Measurements from ENCODE around the gene CHST10.
A peak's percentile ranks its signal among the peaks of the same experiment; 100 is the strongest.
"Not testable (repeated sequence)": the region's sequence is repeated elsewhere in the genome, so short reads cannot be mapped to it uniquely, and the experiment has no call there.

The CHST10 gene

DNA sequence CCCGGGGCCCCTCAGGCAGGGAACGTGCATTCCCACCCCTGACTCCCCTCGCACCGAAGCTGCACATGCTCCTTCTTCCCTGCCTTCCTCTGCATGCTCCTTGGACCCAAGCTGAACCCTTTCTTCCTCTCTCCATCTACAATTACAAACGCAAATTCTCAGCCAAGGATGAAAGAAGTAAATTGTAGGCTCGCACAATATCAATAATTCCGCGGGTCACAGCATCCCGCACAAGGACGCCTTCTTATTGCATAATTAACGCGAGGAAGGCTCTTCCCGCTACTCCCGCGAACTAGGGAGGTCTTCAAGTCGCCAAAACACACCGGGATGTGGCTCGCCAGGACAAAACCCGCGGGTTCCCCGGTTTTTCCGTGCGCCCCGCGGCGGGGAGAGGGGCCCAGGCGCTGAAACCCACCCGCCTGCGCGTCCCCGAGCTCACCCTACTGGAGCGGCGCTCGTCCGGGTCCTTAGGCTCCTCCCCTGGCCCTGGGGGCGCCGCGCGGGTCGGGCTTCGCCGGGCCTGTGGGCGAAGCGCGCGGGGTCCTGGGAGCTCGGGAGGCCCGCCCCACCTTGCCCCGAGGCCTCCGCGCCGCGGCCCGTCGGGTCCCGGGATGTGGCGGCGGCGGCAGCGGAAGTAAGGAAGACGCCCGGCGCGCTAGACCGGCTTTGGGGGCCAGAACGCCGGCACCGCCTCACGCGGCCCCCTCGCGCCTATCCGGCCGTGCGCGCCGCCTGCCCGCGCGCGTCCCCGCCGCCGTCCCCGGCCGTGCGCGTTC is at the start of gene CHST10:
TSS of gene CHST10 (minus strand) at position 734 of the 776 bp plus-strand sequence. CDS start 10,993 bp downstream, outside the sequence.
- Histone ChIP-seq H3K4me1 (ENCODE audit: control insufficient read depth, insufficient read depth, low read length) (peaks cover 5% of the 10 kb centered on the region), H3K36me3 (ENCODE audit: control insufficient read depth, insufficient read depth, low read length) (no peaks in the 10 kb centered on the region), H3K27ac (ENCODE audit: low read depth, low read length) (peak within 1 kb of the TSS; percentile 57), H3K9ac (ENCODE audit: low read length) (peak within 1 kb of the TSS; percentile 25), H3K4me3 (ENCODE audit: low read length) (peak within 1 kb of the TSS; percentile 70), H3K27me3 (ENCODE audit: control insufficient read depth, insufficient read depth, low read length) (peaks cover 2% of the 10 kb centered on the region)

GRCh38 chr2:100460904-100461530 is 43.5 kb upstream of the CHST10 start:
- H3K27ac ChIP-seq (ENCODE audit: low read depth, low read length), result no peak overlapping the region
- H3K27me3 ChIP-seq (ENCODE audit: control insufficient read depth, insufficient read depth, low read length), result no peaks in the 10 kb centered on the region
- no peak overlapping the region for H3K4me3 ChIP-seq (ENCODE audit: low read length)
- H3K36me3 ChIP-seq (ENCODE audit: control insufficient read depth, insufficient read depth, low read length), result no peaks in the 10 kb centered on the region
- no peaks in the 10 kb centered on the region for H3K4me1 ChIP-seq (ENCODE audit: control insufficient read depth, insufficient read depth, low read length)
- no peak overlapping the region for H3K9ac ChIP-seq (ENCODE audit: low read length)

DNA sequence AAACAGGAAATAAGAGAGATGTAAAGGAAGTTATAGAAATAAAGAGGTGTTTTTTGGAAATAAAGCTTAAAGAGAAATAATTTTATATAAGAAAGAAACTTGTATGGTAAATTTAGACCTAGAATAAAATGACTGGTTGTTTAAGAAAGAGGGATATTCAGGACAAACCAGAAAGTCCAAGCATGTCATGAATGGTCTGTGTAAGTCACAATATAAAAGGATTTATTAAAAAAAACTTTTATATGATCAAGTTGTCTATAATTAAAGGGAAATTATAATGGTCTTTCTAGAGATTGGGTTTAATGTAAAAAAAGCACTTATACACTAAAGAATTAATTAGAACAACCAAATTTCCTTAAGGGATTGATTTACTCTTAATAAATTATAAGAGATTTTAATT is 38.9 kb upstream of the CHST10 start:
- not testable (repeated sequence) for H3K27ac ChIP-seq (ENCODE audit: low read depth, low read length); H3K9ac ChIP-seq (ENCODE audit: low read length); H3K27me3 ChIP-seq (ENCODE audit: control insufficient read depth, insufficient read depth, low read length); H3K4me1 ChIP-seq (ENCODE audit: control insufficient read depth, insufficient read depth, low read length); H3K36me3 ChIP-seq (ENCODE audit: control insufficient read depth, insufficient read depth, low read length); H3K4me3 ChIP-seq (ENCODE audit: low read length)

DNA sequence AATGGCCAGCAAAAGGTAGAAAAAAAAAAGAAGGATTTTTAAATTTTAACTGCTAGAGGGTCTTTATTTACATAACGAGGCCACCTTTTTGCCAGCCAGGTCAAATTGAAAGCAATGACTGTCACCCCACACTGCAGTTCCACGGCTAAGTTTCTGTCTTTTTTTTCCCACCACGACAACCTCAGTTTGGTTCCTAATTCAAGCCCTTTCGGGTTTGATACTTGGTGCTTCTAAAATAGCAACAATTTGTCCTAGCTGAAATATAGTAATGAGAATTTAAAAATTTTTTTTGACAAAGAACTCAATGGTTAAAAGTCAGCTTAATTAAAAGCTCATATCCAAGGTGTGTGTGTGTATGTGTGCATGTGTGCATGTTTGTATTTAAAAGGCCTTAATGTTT is 36.4 kb upstream of the CHST10 start:
- Histone ChIP-seq H3K4me3 (ENCODE audit: low read length) (no peak overlapping the region), H3K4me1 (ENCODE audit: control insufficient read depth, insufficient read depth, low read length) (no peaks in the 10 kb centered on the region), H3K27ac (ENCODE audit: low read depth, low read length) (no peak overlapping the region), H3K27me3 (ENCODE audit: control insufficient read depth, insufficient read depth, low read length) (no peaks in the 10 kb centered on the region), H3K36me3 (ENCODE audit: control insufficient read depth, insufficient read depth, low read length) (no peaks in the 10 kb centered on the region), H3K9ac (ENCODE audit: low read length) (no peak overlapping the region)

- Histone ChIP-seq H3K4me1 (ENCODE audit: control insufficient read depth, insufficient read depth, low read length) (no peaks in the 10 kb centered on the region), H3K36me3 (ENCODE audit: control insufficient read depth, insufficient read depth, low read length) (no peaks in the 10 kb centered on the region), H3K4me3 (ENCODE audit: low read length) (no peak overlapping the region), H3K9ac (ENCODE audit: low read length) (no peak overlapping the region), H3K27ac (ENCODE audit: low read depth, low read length) (no peak overlapping the region), H3K27me3 (ENCODE audit: control insufficient read depth, insufficient read depth, low read length) (no peaks in the 10 kb centered on the region)
Measured at GRCh38 chr2:100451734-100452133, 34.3 kb upstream of the CHST10 start.

DNA sequence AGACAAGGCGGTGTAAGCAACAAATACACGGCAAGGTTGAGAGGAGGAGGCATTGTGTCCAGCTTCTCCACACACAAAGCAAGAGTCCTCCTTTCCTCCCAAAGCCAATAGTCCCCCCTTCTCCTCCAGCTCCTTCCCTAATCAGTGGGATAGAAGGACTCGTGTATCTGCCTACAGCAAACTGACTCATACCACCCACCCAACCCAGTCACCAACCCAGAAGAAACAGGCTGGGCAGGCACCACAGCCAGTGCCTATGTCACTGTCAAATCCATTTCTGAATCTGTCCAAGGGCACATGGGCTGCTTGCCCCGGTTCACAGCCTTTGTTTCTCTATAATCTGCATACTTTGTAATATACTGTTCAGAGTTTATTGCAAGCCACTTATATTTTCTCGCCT is 33.6 kb upstream of the CHST10 start:
- no peak overlapping the region for H3K9ac ChIP-seq (ENCODE audit: low read length)
- H3K36me3 ChIP-seq (ENCODE audit: control insufficient read depth, insufficient read depth, low read length), result no peaks in the 10 kb centered on the region
- H3K4me1 ChIP-seq (ENCODE audit: control insufficient read depth, insufficient read depth, low read length), result no peaks in the 10 kb centered on the region
- no peaks in the 10 kb centered on the region for H3K27me3 ChIP-seq (ENCODE audit: control insufficient read depth, insufficient read depth, low read length)
- H3K27ac ChIP-seq (ENCODE audit: low read depth, low read length), result no peak overlapping the region
- no peak overlapping the region for H3K4me3 ChIP-seq (ENCODE audit: low read length)

GRCh38 chr2:100446696-100447095 is 29.2 kb upstream of the CHST10 start:
- Histone ChIP-seq H3K27me3 (ENCODE audit: control insufficient read depth, insufficient read depth, low read length) (no peaks in the 10 kb centered on the region), H3K27ac (ENCODE audit: low read depth, low read length) (no peak overlapping the region), H3K9ac (ENCODE audit: low read length) (no peak overlapping the region), H3K36me3 (ENCODE audit: control insufficient read depth, insufficient read depth, low read length) (no peaks in the 10 kb centered on the region), H3K4me1 (ENCODE audit: control insufficient read depth, insufficient read depth, low read length) (no peaks in the 10 kb centered on the region), H3K4me3 (ENCODE audit: low read length) (no peak overlapping the region)

GRCh38 chr2:100437751-100438150 is 20.3 kb upstream of the CHST10 start:
- Histone ChIP-seq H3K36me3 (ENCODE audit: control insufficient read depth, insufficient read depth, low read length) (no peaks in the 10 kb centered on the region), H3K4me3 (ENCODE audit: low read length) (no peak overlapping the region), H3K4me1 (ENCODE audit: control insufficient read depth, insufficient read depth, low read length) (no peaks in the 10 kb centered on the region), H3K9ac (ENCODE audit: low read length) (no peak overlapping the region), H3K27ac (ENCODE audit: low read depth, low read length) (no peak overlapping the region), H3K27me3 (ENCODE audit: control insufficient read depth, insufficient read depth, low read length) (no peaks in the 10 kb centered on the region)

DNA sequence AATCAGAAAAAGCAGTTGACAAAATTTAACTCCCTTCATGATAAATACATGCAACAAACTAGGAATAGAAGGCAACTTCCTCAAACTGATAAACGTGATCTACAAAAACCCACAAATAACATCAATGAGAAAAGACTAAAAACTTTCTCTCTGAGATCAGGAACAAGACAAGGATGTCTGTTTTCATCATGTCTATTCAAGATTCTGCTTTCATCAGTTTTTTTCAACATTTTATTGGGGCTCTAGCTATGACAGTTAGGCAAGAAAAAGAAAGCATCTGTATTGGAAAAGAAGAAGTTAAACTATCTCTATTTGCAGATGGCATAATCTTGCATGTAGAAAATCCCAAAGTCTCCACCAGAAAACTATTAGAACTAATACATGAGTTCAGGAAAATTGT is 12.3 kb upstream of the CHST10 start:
- no peak overlapping the region for H3K9ac ChIP-seq (ENCODE audit: low read length)
- H3K4me3 ChIP-seq (ENCODE audit: low read length), result no peak overlapping the region
- no peak overlapping the region for H3K27ac ChIP-seq (ENCODE audit: low read depth, low read length)
- peaks cover 1% of the 10 kb centered on the region for H3K4me1 ChIP-seq (ENCODE audit: control insufficient read depth, insufficient read depth, low read length)
- H3K27me3 ChIP-seq (ENCODE audit: control insufficient read depth, insufficient read depth, low read length), result no peaks in the 10 kb centered on the region
- H3K36me3 ChIP-seq (ENCODE audit: control insufficient read depth, insufficient read depth, low read length), result no peaks in the 10 kb centered on the region

GRCh38 chr2:100427627-100428258 is 10.3 kb upstream of the CHST10 start:
- H3K4me3 ChIP-seq (ENCODE audit: low read length), result no peak overlapping the region
- peaks cover 4% of the 10 kb centered on the region for H3K4me1 ChIP-seq (ENCODE audit: control insufficient read depth, insufficient read depth, low read length)
- peak overlapping the region; percentile 14 for H3K27ac ChIP-seq (ENCODE audit: low read depth, low read length)
- H3K36me3 ChIP-seq (ENCODE audit: control insufficient read depth, insufficient read depth, low read length), result no peaks in the 10 kb centered on the region
- no peak overlapping the region for H3K9ac ChIP-seq (ENCODE audit: low read length)
- H3K27me3 ChIP-seq (ENCODE audit: control insufficient read depth, insufficient read depth, low read length), result no peaks in the 10 kb centered on the region

GRCh38 chr2:100427111-100427510 is 9.6 kb upstream of the CHST10 start:
- Histone ChIP-seq H3K4me1 (ENCODE audit: control insufficient read depth, insufficient read depth, low read length) (peaks cover 4% of the 10 kb centered on the region), H3K9ac (ENCODE audit: low read length) (no peak overlapping the region), H3K36me3 (ENCODE audit: control insufficient read depth, insufficient read depth, low read length) (no peaks in the 10 kb centered on the region), H3K4me3 (ENCODE audit: low read length) (no peak overlapping the region), H3K27ac (ENCODE audit: low read depth, low read length) (peak overlapping the region; percentile 14), H3K27me3 (ENCODE audit: control insufficient read depth, insufficient read depth, low read length) (no peaks in the 10 kb centered on the region)

- Histone ChIP-seq H3K27me3 (ENCODE audit: control insufficient read depth, insufficient read depth, low read length) (no peaks in the 10 kb centered on the region), H3K4me1 (ENCODE audit: control insufficient read depth, insufficient read depth, low read length) (peaks cover 4% of the 10 kb centered on the region), H3K9ac (ENCODE audit: low read length) (no peak overlapping the region), H3K36me3 (ENCODE audit: control insufficient read depth, insufficient read depth, low read length) (no peaks in the 10 kb centered on the region), H3K27ac (ENCODE audit: low read depth, low read length) (no peak overlapping the region), H3K4me3 (ENCODE audit: low read length) (no peak overlapping the region)
Measured at GRCh38 chr2:100426384-100426720, 8.9 kb upstream of the CHST10 start.
